ENCODE data around the gene CALCOCO1.

CALCOCO1 gene

GRCh38 chr12:53701518-53702264 is 25.6 kb downstream of the CALCOCO1 start:
- Histone ChIP-seq H3K9ac (ENCODE audit: low read length in 5 of 5) (no peak overlapping the region), H3K9me3 (ENCODE audit: control insufficient read depth in 5 of 5, low read length in 5 of 5) (no peaks in the 10 kb centered on the region), H3K4me1 (ENCODE audit: control insufficient read depth in 5 of 5, insufficient read depth in 5 of 5, low read length in 5 of 5) (peaks cover under 1 to 3% (median 2%) of the 10 kb centered on the region in 5 donors), H3K27me3 (ENCODE audit: control insufficient read depth in 5 of 5, insufficient read depth in 4 of 5, low read length in 5 of 5) (peaks cover 32 to 67% (median 47%) of the 10 kb centered on the region in 5 donors), H3K36me3 (ENCODE audit: control insufficient read depth in 5 of 5, insufficient read depth in 5 of 5, low read length in 5 of 5) (no peaks in the 10 kb centered on the region), H3K27ac (ENCODE audit: low read depth, low read length) (no peak overlapping the region), H3K4me3 (ENCODE audit: low read depth in 1 of 5, low read length in 5 of 5) (no peak overlapping the region)

- no peaks in the 10 kb centered on the region for H3K9me3 ChIP-seq (ENCODE audit: control insufficient read depth in 5 of 5, low read length in 5 of 5)
- H3K27me3 ChIP-seq (ENCODE audit: control insufficient read depth in 5 of 5, insufficient read depth in 4 of 5, low read length in 5 of 5) = peaks cover 42 to 74% (median 55%) of the 10 kb centered on the region in 5 donors
- H3K27ac ChIP-seq (ENCODE audit: low read depth, low read length) = no peak overlapping the region
- no peaks in the 10 kb centered on the region for H3K36me3 ChIP-seq (ENCODE audit: control insufficient read depth in 5 of 5, insufficient read depth in 5 of 5, low read length in 5 of 5)
- H3K9ac ChIP-seq (ENCODE audit: low read length in 5 of 5) = no peak overlapping the region
- H3K4me3 ChIP-seq (ENCODE audit: low read depth in 1 of 5, low read length in 5 of 5) = no peak overlapping the region
- peaks cover 2 to 13% (median 12%) of the 10 kb centered on the region in 5 donors for H3K4me1 ChIP-seq (ENCODE audit: control insufficient read depth in 5 of 5, insufficient read depth in 5 of 5, low read length in 5 of 5)
Observed at GRCh38 chr12:53700567-53700966, 26.7 kb downstream of the CALCOCO1 start.

- Histone ChIP-seq H3K27ac (ENCODE audit: low read depth, low read length) (no peak overlapping the region), H3K27me3 (ENCODE audit: control insufficient read depth in 5 of 5, insufficient read depth in 4 of 5, low read length in 5 of 5) (peaks cover 45 to 79% (median 62%) of the 10 kb centered on the region in 5 donors), H3K9ac (ENCODE audit: low read length in 5 of 5) (no peak overlapping the region), H3K9me3 (ENCODE audit: control insufficient read depth in 5 of 5, low read length in 5 of 5) (no peaks in the 10 kb centered on the region), H3K36me3 (ENCODE audit: control insufficient read depth in 5 of 5, insufficient read depth in 5 of 5, low read length in 5 of 5) (no peaks in the 10 kb centered on the region), H3K4me1 (ENCODE audit: control insufficient read depth in 5 of 5, insufficient read depth in 5 of 5, low read length in 5 of 5) (peaks cover 2 to 21% (median 19%) of the 10 kb centered on the region in 5 donors), H3K4me3 (ENCODE audit: low read depth in 1 of 5, low read length in 5 of 5) (no peak overlapping the region)
Observed at GRCh38 chr12:53699678-53700025, 27.6 kb downstream of the CALCOCO1 start.

- no peak overlapping the region for H3K4me3 ChIP-seq (ENCODE audit: low read depth in 1 of 5, low read length in 5 of 5)
- H3K36me3 ChIP-seq (ENCODE audit: control insufficient read depth in 5 of 5, insufficient read depth in 5 of 5, low read length in 5 of 5) = no peaks in the 10 kb centered on the region
- H3K27ac ChIP-seq (ENCODE audit: low read depth, low read length) = no peak overlapping the region
- peaks cover 2 to 21% (median 19%) of the 10 kb centered on the region in 5 donors for H3K4me1 ChIP-seq (ENCODE audit: control insufficient read depth in 5 of 5, insufficient read depth in 5 of 5, low read length in 5 of 5)
- H3K27me3 ChIP-seq (ENCODE audit: control insufficient read depth in 5 of 5, insufficient read depth in 4 of 5, low read length in 5 of 5) = peaks cover 44 to 79% (median 68%) of the 10 kb centered on the region in 5 donors
- no peak overlapping the region for H3K9ac ChIP-seq (ENCODE audit: low read length in 5 of 5)
- no peaks in the 10 kb centered on the region for H3K9me3 ChIP-seq (ENCODE audit: control insufficient read depth in 5 of 5, low read length in 5 of 5)
Observed at GRCh38 chr12:53698948-53699677, 28.1 kb downstream of the CALCOCO1 start.

- Histone ChIP-seq H3K9me3 (ENCODE audit: control insufficient read depth in 5 of 5, low read length in 5 of 5) (no peaks in the 10 kb centered on the region), H3K27ac (ENCODE audit: low read depth, low read length) (no peak overlapping the region), H3K36me3 (ENCODE audit: control insufficient read depth in 5 of 5, insufficient read depth in 5 of 5, low read length in 5 of 5) (no peaks in the 10 kb centered on the region), H3K4me1 (ENCODE audit: control insufficient read depth in 5 of 5, insufficient read depth in 5 of 5, low read length in 5 of 5) (peaks cover 0 to 21% (median 19%) of the 10 kb centered on the region in 5 donors), H3K4me3 (ENCODE audit: low read depth in 1 of 5, low read length in 5 of 5) (peak overlapping the region in 4 of 5 donors; percentile 27 to 54 (median 43)), H3K27me3 (ENCODE audit: control insufficient read depth in 5 of 5, insufficient read depth in 4 of 5, low read length in 5 of 5) (peaks cover 38 to 76% (median 61%) of the 10 kb centered on the region in 5 donors), H3K9ac (ENCODE audit: low read length in 5 of 5) (no peak overlapping the region)
Observed at GRCh38 chr12:53696655-53697331, 30.5 kb downstream of the CALCOCO1 start.

- Histone ChIP-seq H3K27me3 (ENCODE audit: control insufficient read depth in 5 of 5, insufficient read depth in 4 of 5, low read length in 5 of 5) (peaks cover 38 to 77% (median 57%) of the 10 kb centered on the region in 5 donors), H3K4me3 (ENCODE audit: low read depth in 1 of 5, low read length in 5 of 5) (peak overlapping the region in 4 of 5 donors; percentile 27 to 54 (median 43)), H3K9ac (ENCODE audit: low read length in 5 of 5) (no peak overlapping the region), H3K9me3 (ENCODE audit: control insufficient read depth in 5 of 5, low read length in 5 of 5) (no peaks in the 10 kb centered on the region), H3K36me3 (ENCODE audit: control insufficient read depth in 5 of 5, insufficient read depth in 5 of 5, low read length in 5 of 5) (no peaks in the 10 kb centered on the region), H3K4me1 (ENCODE audit: control insufficient read depth in 5 of 5, insufficient read depth in 5 of 5, low read length in 5 of 5) (peaks cover 0 to 21% (median 19%) of the 10 kb centered on the region in 5 donors), H3K27ac (ENCODE audit: low read depth, low read length) (no peak overlapping the region)
Observed at GRCh38 chr12:53696285-53696654, 31.0 kb downstream of the CALCOCO1 start.

GRCh38 chr12:53695152-53696145 is 31.8 kb downstream of the CALCOCO1 start:
- H3K4me3 ChIP-seq (ENCODE audit: low read depth in 1 of 5, low read length in 5 of 5) = peak overlapping the region in 4 of 5 donors; percentile 22 to 35 (median 28)
- H3K9ac ChIP-seq (ENCODE audit: low read length in 5 of 5) = no peak overlapping the region
- no peak overlapping the region for H3K27ac ChIP-seq (ENCODE audit: low read depth, low read length)
- no peaks in the 10 kb centered on the region for H3K36me3 ChIP-seq (ENCODE audit: control insufficient read depth in 5 of 5, insufficient read depth in 5 of 5, low read length in 5 of 5)
- H3K4me1 ChIP-seq (ENCODE audit: control insufficient read depth in 5 of 5, insufficient read depth in 5 of 5, low read length in 5 of 5) = peaks cover 0 to 21% (median 19%) of the 10 kb centered on the region in 5 donors
- no peaks in the 10 kb centered on the region for H3K9me3 ChIP-seq (ENCODE audit: control insufficient read depth in 5 of 5, low read length in 5 of 5)
- H3K27me3 ChIP-seq (ENCODE audit: control insufficient read depth in 5 of 5, insufficient read depth in 4 of 5, low read length in 5 of 5) = peaks cover 38 to 73% (median 52%) of the 10 kb centered on the region in 5 donors

GRCh38 chr12:53694756-53695151 is 32.5 kb downstream of the CALCOCO1 start:
- Histone ChIP-seq H3K27ac (ENCODE audit: low read depth, low read length) (no peak overlapping the region), H3K27me3 (ENCODE audit: control insufficient read depth in 5 of 5, insufficient read depth in 4 of 5, low read length in 5 of 5) (peaks cover 35 to 67% (median 51%) of the 10 kb centered on the region in 5 donors), H3K9ac (ENCODE audit: low read length in 5 of 5) (no peak overlapping the region), H3K4me3 (ENCODE audit: low read depth in 1 of 5, low read length in 5 of 5) (peak overlapping the region in 2 of 5 donors; percentile 26 to 31), H3K36me3 (ENCODE audit: control insufficient read depth in 5 of 5, insufficient read depth in 5 of 5, low read length in 5 of 5) (no peaks in the 10 kb centered on the region), H3K4me1 (ENCODE audit: control insufficient read depth in 5 of 5, insufficient read depth in 5 of 5, low read length in 5 of 5) (peaks cover 0 to 21% (median 19%) of the 10 kb centered on the region in 5 donors), H3K9me3 (ENCODE audit: control insufficient read depth in 5 of 5, low read length in 5 of 5) (no peaks in the 10 kb centered on the region)

- H3K27ac ChIP-seq (ENCODE audit: low read depth, low read length) = no peak overlapping the region
Observed at GRCh38 chr12:53688134-53688533, 39.1 kb downstream of the CALCOCO1 start.

More at GRCh38 chr12:53688134-53688533, 39.1 kb downstream of the CALCOCO1 start:
- H3K9me3 ChIP-seq (ENCODE audit: control insufficient read depth in 5 of 5, low read length in 5 of 5) = no peaks in the 10 kb centered on the region
- H3K4me1 ChIP-seq (ENCODE audit: control insufficient read depth in 5 of 5, insufficient read depth in 5 of 5, low read length in 5 of 5) = no peaks in the 10 kb centered on the region
- no peak overlapping the region for H3K9ac ChIP-seq (ENCODE audit: low read length in 5 of 5)
- H3K27me3 ChIP-seq (ENCODE audit: control insufficient read depth in 5 of 5, insufficient read depth in 4 of 5, low read length in 5 of 5) = peaks cover 0 to 10% (median 4%) of the 10 kb centered on the region in 5 donors
- H3K4me3 ChIP-seq (ENCODE audit: low read depth in 1 of 5, low read length in 5 of 5) = no peak overlapping the region
- no peaks in the 10 kb centered on the region for H3K36me3 ChIP-seq (ENCODE audit: control insufficient read depth in 5 of 5, insufficient read depth in 5 of 5, low read length in 5 of 5)
